A204.1 (cell line): ENCODE measurements around the gene MSANTD2.
"Not testable (repeated sequence)": the region's sequence is repeated elsewhere in the genome, so short reads cannot be mapped to it uniquely, and the experiment has no call there.

Experiments
- FAIRE-seq: peaks from 2 replicates; lab custom pipeline; 2012; peaks lifted over from hg19 to GRCh38; lab: Jason Lieb, UNC

The MSANTD2 gene

GRCh38 chr11:124770959-124771358, 29.2 kb downstream of the MSANTD2 start:
- not testable (repeated sequence) for FAIRE-seq

GRCh38 chr11:124769806-124770774, 30.1 kb downstream of the MSANTD2 start:
- no peak for FAIRE-seq

GRCh38 chr11:124768914-124769313, 31.3 kb downstream of the MSANTD2 start:
- no peak for FAIRE-seq

- FAIRE-seq: no peak
These were observed 34.0 kb downstream of the MSANTD2 start for GRCh38 chr11:124766156-124766555.

DNA sequence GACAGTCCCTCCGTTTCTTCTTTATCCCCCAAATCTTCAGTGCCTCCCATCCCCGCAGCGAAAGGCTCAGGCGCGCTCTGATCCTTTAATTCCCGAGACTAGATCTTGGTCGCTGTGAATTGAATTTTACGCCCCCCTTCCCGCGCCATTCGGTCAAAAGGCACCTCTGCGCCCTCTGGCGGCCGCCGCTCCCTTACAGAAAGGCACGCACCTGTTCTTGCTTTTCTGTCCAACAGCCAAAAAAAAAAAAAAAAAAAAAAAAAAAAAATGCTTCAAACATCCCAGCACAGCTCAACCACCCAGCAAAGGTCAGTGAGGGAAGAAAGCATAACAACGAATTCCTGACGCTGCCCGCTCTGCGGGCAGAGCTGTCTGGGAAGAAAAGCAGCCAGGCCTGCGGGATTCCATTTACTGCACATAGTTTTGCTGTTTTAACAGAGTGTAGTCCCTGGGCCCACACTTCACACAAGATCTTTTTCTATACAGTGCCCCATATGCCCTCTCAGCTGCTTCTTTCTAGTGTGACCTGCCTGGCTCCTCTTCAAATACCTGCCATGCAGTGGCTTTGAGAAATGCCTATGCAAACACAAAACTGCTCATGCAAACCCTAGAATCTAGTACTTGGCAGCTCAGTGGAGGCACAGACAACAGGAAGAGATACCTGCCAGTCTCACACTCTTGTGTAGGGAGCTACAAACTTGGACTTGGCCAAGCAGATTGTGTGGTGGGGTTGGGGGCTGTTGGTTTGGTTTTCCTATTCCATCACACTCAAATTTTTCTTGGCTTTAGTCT, 36.9 kb downstream of the MSANTD2 start:
- no peak for FAIRE-seq

- no peak for FAIRE-seq
These were observed 37.5 kb downstream of the MSANTD2 start for GRCh38 chr11:124762624-124763155.

DNA sequence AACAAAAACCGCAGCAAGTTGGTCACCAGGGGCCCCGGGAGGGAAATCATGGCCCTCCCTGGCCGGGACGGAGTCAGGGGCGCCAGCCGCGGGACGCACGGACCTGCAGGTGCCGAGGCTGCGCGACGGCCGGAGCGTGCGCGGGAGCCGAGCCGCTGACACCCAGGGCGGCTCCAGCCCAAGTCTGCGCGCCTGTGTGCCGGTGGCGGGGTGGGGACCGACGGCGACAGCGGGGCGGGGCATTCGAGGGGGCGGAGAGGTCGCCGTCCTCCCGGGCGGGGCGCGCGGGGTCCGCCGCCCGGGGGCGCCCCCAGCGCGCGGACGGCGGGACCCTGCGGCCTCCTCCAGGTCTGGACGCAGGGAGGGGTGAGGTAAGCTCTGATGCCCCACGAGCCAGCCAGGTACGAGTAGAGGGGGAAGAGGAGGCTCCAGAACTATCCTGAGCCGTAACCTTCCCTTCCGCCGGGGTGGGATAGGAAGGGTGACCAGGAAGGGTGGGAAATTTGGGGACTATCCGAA, 38.0 kb downstream of the MSANTD2 start, which contains the start of gene ESAM:
Gene ESAM, minus strand, starts transcription at position 186 of the 519 bp plus-strand sequence. Its CDS starts 136 bp downstream, at position 50.
- no peak for FAIRE-seq

DNA sequence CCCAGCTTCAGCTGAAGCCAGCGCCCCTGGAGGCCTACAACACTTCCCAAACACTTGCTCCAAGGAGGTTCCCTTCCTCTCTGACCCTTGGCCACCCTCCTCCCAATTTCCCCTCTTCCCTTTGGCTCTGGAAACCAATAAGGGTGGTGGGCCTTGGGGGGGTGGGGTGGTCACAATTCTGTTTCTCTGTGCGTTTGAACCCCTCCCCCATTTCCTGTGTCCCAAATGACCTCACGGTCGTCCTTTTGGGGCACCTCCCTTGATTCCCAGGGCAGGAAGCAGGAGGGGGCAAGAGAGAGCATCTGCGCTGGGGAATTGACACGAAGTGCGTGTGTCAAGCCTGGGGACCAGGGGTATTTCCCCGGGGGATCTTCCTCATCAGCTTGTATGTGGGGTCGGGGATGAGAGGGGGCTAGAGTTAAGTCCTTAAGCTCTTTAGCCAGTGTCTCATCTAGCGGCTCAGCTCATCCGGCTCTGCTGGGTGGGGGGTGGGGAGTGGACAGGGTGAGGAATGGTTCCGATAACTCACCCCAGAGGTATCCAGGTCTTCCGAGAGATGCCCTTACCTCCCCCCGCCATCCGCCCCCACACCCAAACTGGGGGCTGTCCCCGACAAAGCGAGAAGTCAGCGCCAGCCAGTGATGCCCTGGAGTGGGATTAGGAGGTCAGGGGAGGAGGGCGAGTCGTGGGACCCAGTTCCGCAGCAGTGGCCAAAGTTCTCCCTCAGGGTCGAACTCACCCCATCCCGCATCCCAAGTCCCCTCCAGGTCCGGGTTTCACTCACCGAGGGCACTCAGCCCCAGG, 38.7 kb downstream of the MSANTD2 start:
- FAIRE-seq: no peak

DNA sequence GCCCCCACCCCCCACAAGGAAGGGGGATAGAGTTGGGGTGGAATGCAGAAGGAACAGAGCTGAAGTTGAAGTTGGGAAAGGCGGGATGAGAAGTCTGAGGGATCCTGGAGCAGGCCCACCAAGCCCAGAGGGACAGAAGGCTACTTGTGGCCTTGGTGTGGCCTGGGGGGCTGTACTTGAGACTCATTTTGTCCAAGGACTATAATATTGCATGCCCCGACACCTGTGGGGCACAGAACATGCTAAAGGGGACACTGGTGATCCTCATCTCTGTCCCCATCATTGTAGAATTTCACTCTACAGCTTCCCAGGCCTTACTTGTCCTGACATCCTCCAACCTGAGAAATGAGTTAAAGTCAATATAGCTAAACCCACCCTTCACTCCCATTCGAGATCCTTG, 39.4 kb downstream of the MSANTD2 start:
- FAIRE-seq: no peak

GRCh38 chr11:124760205-124760652, 40.0 kb downstream of the MSANTD2 start:
- FAIRE-seq: no peak

- FAIRE-seq: no peak
These were observed 40.7 kb downstream of the MSANTD2 start for GRCh38 chr11:124759266-124760204.

- no peak for FAIRE-seq
These were observed 41.6 kb downstream of the MSANTD2 start for GRCh38 chr11:124758355-124759265.

DNA sequence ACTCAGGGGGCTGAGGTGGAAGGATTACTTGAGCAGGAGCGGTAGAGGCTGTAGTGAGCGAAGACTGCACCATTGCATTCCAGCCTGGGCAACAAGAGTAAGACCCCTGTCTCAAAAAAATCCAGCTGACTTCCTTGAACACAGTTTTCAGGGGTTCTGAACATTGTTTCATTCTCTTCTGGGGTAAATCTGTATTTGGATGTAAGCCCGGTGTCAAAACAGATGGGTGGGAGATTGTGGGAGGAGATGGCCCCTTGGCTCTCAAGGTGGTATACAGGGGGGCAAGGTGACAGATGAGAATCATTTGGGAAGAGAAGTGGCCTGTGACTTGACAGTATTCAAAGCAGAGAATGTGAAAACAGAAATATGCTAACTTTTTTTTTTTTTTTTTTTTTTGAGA, 42.9 kb downstream of the MSANTD2 start:
- FAIRE-seq: no peak

GRCh38 chr11:124756753-124757227, 43.4 kb downstream of the MSANTD2 start:
- FAIRE-seq: no peak

DNA sequence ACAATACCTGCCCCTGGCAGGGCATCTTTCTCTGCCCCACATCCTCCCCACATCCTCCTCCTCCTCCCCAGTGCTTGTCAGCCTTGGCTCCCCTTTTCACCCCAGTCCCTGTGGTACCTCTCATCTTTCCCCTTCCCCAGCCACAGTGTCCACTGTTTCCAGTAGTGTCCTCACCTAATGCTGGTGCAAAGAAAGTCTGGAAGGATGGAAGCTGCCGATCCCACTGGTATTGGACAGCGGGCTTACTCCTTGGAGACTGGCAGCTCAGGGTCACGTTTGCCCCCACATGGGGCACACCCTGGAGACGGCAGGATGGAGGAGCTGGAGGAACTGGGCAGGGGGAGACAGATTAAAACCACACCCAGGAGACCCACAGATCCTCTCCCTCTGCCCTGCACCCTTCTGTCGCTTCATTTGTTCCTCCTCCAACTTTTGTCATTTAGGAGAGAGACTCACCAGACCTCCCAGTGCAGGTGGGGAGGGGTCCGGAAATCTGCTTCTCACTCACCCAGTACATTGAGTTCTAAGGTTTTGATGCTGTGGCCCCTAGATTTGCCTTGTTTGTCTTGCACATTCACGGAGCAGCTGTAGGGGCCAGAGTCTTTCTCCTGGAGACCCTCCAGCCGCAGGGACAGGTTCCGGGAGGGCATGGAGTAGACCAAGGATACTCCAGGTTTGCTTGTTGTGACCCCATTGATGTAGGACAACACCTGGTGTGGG, 44.0 kb downstream of the MSANTD2 start:
- FAIRE-seq: no peak

DNA sequence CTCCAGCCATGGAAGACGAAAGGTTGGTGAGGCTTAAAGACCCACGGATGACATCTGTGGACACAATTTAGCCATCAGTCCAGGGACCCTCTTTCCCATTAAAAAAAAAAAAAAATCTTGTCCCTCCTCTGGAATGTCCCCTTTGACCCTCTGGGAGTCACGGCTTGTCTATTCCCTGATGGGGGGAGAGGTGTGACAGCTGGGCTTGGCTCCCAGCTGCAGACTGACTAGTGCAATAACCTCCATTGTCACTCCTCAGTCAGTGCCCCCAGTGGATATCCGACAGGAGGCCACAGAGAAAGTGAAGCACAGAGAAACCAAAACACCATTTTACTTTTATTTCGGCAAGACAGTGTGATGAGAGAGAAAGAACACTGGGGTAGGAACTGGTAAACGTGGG, 45.5 kb downstream of the MSANTD2 start:
- FAIRE-seq: no peak

DNA sequence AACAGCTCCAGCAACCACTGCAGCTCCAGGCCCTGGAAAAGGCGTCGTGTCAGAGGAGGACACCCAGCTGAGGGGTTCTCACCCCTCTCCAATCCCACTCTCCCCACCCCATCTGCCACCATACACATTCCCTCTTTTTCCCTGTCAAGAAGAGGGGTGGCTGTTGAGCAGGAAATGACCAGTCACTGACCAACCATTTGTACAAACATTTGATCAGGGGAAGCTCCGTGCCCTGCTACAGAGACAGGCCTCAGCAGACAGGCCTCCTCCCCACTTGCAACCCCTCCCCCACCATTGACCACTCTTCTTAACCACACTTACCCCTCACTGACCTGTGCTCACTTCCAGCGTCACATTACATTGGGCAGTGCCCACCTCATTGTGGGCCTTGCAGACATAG, 45.9 kb downstream of the MSANTD2 start:
- FAIRE-seq: no peak

GRCh38 chr11:124753624-124754023, 46.6 kb downstream of the MSANTD2 start:
- FAIRE-seq: no peak

- FAIRE-seq: no peak
These were observed 47.0 kb downstream of the MSANTD2 start for GRCh38 chr11:124753205-124753604.
